Measurements from ENCODE around the gene ZNF496. TPM values are rescaled to one million over a fixed set of nuclear protein-coding genes. Genes with fewer than 3 reads are reported as not detected.
"Not testable (repeated sequence)": the region's sequence is repeated elsewhere in the genome, so short reads cannot be mapped to it uniquely, and the experiment has no call there.

ZNF496 gene
- total RNA-seq, result 10 to 100 TPM; 11.7 to 15.6 TPM

DNA sequence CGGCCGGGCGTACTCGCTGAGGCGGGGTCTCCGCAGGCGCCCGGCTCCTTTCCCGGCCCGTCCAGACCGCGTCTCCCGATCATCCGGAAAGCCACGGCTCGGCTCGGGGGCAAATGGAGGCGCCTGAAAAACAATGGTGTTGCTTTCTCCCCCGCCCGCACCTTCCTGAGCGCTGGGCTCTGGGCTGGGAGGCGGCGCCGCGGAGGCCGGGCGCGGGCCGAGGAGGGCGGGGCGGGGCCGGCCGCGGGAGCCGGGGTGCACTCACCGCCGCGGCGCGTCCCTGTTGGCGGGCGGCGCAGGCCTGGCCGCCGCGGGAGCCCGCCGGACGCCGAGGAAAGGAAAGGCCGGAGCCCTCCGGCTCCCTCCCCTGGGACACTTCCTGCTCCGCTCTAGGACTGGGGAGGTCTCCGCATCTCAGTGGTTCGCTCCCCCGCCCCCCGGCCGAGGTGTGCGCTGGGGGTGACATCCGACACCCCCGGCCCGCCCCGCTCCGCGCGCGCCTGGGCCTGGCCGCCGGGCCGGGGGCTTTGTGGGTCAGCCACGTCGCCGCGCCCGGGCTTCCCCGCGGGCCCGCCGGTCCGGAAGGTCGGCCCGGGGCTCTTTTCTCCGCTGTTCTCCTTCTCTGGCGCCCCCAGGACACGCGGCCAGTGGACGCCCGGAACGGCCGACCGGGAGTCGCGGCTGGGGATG, at the start of gene ZNF496:
Gene ZNF496, minus strand, starts transcription at position 343 of the 690 bp plus-strand sequence. CDS start 2,289 bp downstream, outside the sequence.
- TF ChIP-seq, protein P1, sequence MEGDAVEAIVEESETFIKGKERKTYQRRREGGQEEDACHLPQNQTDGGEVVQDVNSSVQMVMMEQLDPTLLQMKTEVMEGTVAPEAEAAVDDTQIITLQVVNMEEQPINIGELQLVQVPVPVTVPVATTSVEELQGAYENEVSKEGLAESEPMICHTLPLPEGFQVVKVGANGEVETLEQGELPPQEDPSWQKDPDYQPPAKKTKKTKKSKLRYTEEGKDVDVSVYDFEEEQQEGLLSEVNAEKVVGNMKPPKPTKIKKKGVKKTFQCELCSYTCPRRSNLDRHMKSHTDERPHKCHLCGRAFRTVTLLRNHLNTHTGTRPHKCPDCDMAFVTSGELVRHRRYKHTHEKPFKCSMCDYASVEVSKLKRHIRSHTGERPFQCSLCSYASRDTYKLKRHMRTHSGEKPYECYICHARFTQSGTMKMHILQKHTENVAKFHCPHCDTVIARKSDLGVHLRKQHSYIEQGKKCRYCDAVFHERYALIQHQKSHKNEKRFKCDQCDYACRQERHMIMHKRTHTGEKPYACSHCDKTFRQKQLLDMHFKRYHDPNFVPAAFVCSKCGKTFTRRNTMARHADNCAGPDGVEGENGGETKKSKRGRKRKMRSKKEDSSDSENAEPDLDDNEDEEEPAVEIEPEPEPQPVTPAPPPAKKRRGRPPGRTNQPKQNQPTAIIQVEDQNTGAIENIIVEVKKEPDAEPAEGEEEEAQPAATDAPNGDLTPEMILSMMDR (IDR thresholded peaks at IDR 0.05), result no peak
- peak; percentile 70 for DNase-seq
- peak within 1 kb of the TSS; percentile 96 for H3K4me3 ChIP-seq
- H3K4me1 ChIP-seq, result peaks cover 16% of the 10 kb centered on the region
- no peaks in the 10 kb centered on the region for H3K27me3 ChIP-seq
- H3K27ac ChIP-seq, result peak within 1 kb of the TSS; percentile 91
- H3K36me3 ChIP-seq, result no peaks in the 10 kb centered on the region
- H3K9ac ChIP-seq (ENCODE audit: low read depth in 2 of 2, low read length in 2 of 2), result peak within 1 kb of the TSS; percentile 84 to 97
- H3K9me3 ChIP-seq, result no peaks in the 10 kb centered on the region
- intact Hi-C loops (cut with DNase I), result loop anchor here (10.0 kb wide), 1 partner anchor 127 kb away; no protein-coding TSS in a partner anchor

DNA sequence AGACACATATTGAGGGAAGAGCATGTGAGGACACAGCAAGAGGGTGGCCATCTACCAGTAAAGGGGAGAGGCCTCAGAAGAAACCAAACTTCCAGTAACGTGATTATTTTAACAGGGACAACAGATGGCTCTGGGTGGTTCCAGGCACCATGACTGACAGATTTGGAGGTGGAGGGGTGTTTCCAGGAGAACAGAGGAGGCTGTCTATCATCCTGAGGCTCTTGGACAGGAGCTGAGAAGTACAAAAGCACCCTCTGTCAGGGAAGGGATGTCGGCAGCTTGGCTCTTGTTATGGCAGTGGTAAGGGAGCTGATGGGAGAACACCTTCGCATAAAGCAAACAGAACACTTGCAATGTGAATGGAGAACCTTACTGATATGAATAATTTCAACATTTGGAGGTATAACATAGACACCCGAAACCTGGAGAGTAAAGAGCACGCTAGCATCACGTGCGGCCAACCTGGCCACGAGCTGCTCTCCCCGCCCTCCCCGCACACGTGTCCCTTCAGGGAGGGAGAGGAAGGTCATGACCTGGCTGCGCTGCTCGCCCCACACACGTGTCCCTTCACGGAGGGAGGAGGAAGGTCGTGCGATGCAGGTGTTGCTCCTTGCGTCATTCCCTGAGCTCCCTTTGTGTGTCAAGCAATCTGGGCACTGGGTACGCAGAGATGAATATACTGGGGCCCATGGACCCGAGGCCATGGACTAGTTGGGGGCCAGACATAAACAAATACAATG, 46.8 kb upstream of the ZNF496 start:
- no peaks in the 10 kb centered on the region for H3K36me3 ChIP-seq
- intact Hi-C loops (cut with DNase I), result no loop called here
- TF ChIP-seq, protein P1 (IDR thresholded peaks at IDR 0.05), result no peak

DNA sequence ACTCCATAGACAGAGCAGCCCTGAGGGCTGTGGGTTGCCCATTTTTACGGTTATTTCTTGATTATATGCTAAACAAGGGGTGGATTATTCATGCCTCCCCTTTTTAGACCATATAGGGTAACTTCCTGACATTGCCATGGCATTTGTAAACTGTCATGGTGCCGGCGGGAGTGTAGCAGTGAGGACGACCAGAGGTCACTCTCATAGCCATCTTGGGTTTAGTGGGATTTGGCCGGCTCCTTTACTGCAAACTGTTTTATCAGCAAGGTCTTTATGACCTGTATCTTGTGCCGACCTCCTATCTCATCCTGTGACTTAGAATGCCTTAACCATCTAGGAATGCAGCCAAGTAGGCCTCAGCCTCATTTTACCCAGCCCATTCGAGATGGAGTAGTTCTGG, 46.0 kb upstream of the ZNF496 start:
- H3K9me3 ChIP-seq; H3K36me3 ChIP-seq; H3K4me1 ChIP-seq; intact Hi-C loops (cut with DNase I); H3K9ac ChIP-seq (ENCODE audit: low read depth in 2 of 2, low read length in 2 of 2); H3K27ac ChIP-seq; H3K27me3 ChIP-seq; DNase-seq; H3K4me3 ChIP-seq: not testable (repeated sequence)

More for the DNA sequence above, 46.8 kb upstream of the ZNF496 start:
- Histone ChIP-seq H3K9ac (ENCODE audit: low read depth in 2 of 2, low read length in 2 of 2) (no peak overlapping the region), H3K9me3 (no peaks in the 10 kb centered on the region), H3K4me1 (no peaks in the 10 kb centered on the region), H3K27ac (no peak overlapping the region), H3K4me3 (no peak overlapping the region), H3K27me3 (no peaks in the 10 kb centered on the region)
- DNase-seq, result no peak

DNA sequence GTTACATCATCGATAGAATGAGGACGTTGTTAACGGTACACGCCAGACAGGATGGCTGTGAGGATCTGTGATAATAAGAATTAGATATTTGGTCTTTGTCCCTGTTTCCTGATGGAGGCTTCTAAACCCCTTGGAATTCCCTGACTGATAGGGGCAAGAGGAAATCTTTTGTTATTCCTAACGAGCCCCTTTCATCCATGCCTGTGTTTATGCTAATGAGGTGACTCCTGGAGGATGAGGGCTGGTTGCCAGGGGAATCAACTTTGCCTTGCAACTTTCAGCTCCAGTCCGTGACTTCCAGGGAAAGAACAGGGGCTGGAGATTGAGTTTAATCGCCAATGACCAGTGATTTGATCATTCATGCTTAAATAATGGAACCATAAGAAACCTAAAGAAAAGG, 45.0 kb upstream of the ZNF496 start:
- TF ChIP-seq, protein P1 (IDR thresholded peaks at IDR 0.05), result no peak
- Histone ChIP-seq H3K27me3 (no peaks in the 10 kb centered on the region), H3K9me3 (no peaks in the 10 kb centered on the region), H3K9ac (ENCODE audit: low read depth in 2 of 2, low read length in 2 of 2) (no peak overlapping the region), H3K27ac (no peak overlapping the region), H3K36me3 (no peaks in the 10 kb centered on the region), H3K4me3 (no peak overlapping the region), H3K4me1 (no peaks in the 10 kb centered on the region)
- no peak for DNase-seq
- intact Hi-C loops (cut with DNase I), result no loop called here

DNA sequence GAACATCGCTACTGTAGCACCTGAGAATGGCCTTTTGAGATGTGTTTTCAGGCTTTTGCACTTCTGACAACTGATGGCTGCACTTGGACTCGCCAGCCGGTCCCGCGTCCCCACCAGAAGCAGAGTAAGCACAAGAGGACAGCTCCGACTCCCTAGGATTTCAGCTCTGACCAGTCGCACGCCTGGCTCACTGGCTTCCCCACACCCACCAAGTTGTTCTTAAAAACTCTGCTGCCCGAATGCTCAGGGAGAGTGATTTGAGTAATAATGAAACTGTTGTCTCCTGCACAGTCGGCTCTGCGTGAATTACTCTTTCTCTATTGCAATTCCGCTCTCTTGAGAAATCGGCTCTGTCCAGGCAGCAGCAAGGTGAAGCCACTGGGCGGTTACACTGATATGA, 44.1 kb upstream of the ZNF496 start:
- no peak for DNase-seq
- Histone ChIP-seq H3K9me3 (no peaks in the 10 kb centered on the region), H3K9ac (ENCODE audit: low read depth in 2 of 2, low read length in 2 of 2) (no peak overlapping the region), H3K27ac (no peak overlapping the region), H3K36me3 (no peaks in the 10 kb centered on the region), H3K4me1 (no peaks in the 10 kb centered on the region), H3K4me3 (no peak overlapping the region), H3K27me3 (no peaks in the 10 kb centered on the region)
- intact Hi-C loops (cut with DNase I), result no loop called here
- TF ChIP-seq, protein P1 (IDR thresholded peaks at IDR 0.05), result no peak

DNA sequence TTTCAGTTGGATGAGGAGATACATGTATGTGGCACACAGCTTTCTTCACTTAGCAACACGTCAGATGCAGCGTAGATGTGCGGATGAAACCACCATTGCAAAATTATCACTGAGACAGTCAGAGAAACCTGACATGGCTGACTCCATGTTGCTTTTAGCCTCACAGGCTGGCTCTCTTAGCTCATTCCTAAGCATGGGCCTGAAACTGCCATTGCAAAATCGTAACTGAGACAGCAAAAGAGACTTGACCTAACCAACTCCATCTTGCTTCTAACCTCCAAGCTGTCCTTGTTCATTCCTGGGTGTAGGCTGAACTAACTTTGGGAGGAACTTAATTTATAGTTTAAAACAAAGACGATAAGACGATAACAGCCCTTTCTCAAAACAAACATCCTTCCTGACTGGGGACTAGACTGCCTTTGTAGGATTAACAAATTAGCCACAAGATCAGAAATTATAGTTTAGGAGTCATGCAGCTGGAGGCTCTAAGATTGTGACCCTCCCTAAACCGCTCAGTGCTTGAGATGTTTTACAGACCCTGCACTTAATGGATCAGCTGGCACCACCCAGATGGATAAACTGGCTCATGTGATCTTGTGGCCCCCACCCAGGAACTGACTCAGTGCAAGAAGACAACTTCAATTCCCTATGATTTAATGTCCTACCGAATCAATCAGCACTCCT, 43.1 kb upstream of the ZNF496 start:
- not testable (repeated sequence) for H3K4me1 ChIP-seq; H3K36me3 ChIP-seq; H3K9ac ChIP-seq (ENCODE audit: low read depth in 2 of 2, low read length in 2 of 2); DNase-seq; H3K9me3 ChIP-seq; H3K27me3 ChIP-seq; H3K27ac ChIP-seq; H3K4me3 ChIP-seq
- intact Hi-C loops (cut with DNase I), result loop anchor here (5.0 kb wide), 1 partner anchor 113 kb away; no protein-coding TSS in a partner anchor
